BLaER1 treated with 17β-estradiol and CSF1 and Interleukin-3, amounts not matched to agents 10 nM and 100 nM (cell line): ENCODE measurements around the gene NPC1L1.
A peak's percentile ranks its signal among the peaks of the same experiment; 100 is the strongest.

ENCODE experiments used
- H3K27ac ChIP-seq, 11 experiments: shearing (Covaris generic); formaldehyde crosslinking; 2 replicates each; pipeline ENCODE4 v1.8.1; 2022
- H3K27me3 ChIP-seq, 11 experiments: shearing (Covaris generic); formaldehyde crosslinking; 2 replicates each; pipeline ENCODE4 v1.8.1; 2022
- H3K36me3 ChIP-seq, 11 experiments: shearing (Covaris generic); formaldehyde crosslinking; 2 replicates each; pipeline ENCODE4 v1.8.1; 2022
- H3K4me1 ChIP-seq, 10 experiments: shearing (Covaris generic); formaldehyde crosslinking; 2 replicates each; pipeline ENCODE4 v1.8.1; 2022
- H3K4me2 ChIP-seq, 11 experiments: shearing (Covaris generic); formaldehyde crosslinking; 2 replicates each; pipeline ENCODE4 v1.8.1; 2022
- H3K4me3 ChIP-seq, 10 experiments: shearing (Covaris generic); formaldehyde crosslinking; 2 replicates each; pipeline ENCODE4 v1.8.1; 2022
- H3K9ac ChIP-seq, 11 experiments: shearing (Covaris generic); formaldehyde crosslinking; 2 replicates each; pipeline ENCODE4 v1.8.1; 2022
- H3K9me3 ChIP-seq, 11 experiments: shearing (Covaris generic); formaldehyde crosslinking; replicated peaks in 1 of 11; 2 replicates each; pipeline ENCODE4 v1.8.1; 2022
- H4K20me1 ChIP-seq, 11 experiments: shearing (Covaris generic); formaldehyde crosslinking; 2 replicates each; pipeline ENCODE4 v1.8.1; 2022
- Cebpa-rat ChIP-seq, 11 experiments: shearing (Covaris generic); IDR thresholded peaks; 2 replicates each; pipeline ENCODE4 v1.8.1; 2022

The NPC1L1 gene

GRCh38 chr7:44465490-44465889 lies 75.6 kb downstream of the NPC1L1 start:
- Histone ChIP-seq H3K9me3 (no peaks in the 10 kb centered on the region), H3K9ac (peak overlapping the region in 1 of 11 experiments; percentile 17; a peak in 1 of 22 replicates), H3K27me3 (no peaks in the 10 kb centered on the region; a peak in 2 of 22 replicates), H3K36me3 (peaks cover 64 to 85% (median 73%) of the 10 kb centered on the region in 11 experiments), H3K4me2 (peak overlapping the region in 5 of 11 experiments; percentile 0 to 51 (median 7); a peak in 7 of 22 replicates), H3K4me3 (no peak overlapping the region), H3K4me1 (peaks cover 28 to 53% (median 43%) of the 10 kb centered on the region in 10 experiments), H3K27ac (no peak overlapping the region), H4K20me1 (peaks cover 81 to 100% (median 92%) of the 10 kb centered on the region in 11 experiments)
- TF ChIP-seq Cebpa-rat (IDR thresholded peaks at IDR 0.05): no peak

GRCh38 chr7:44463169-44463808 lies 77.8 kb downstream of the NPC1L1 start:
- Histone ChIP-seq H4K20me1 (peaks cover 86 to 100% (median 97%) of the 10 kb centered on the region in 11 experiments), H3K27ac (no peak overlapping the region), H3K9ac (no peak overlapping the region), H3K4me3 (no peak overlapping the region), H3K4me2 (peak overlapping the region in 2 of 11 experiments; percentile 1 to 88; a peak in 1 of 22 replicates), H3K27me3 (peaks cover 0 to 5% (median 0%) of the 10 kb centered on the region in 11 experiments; a peak in 3 of 22 replicates), H3K4me1 (peaks cover 36 to 65% (median 52%) of the 10 kb centered on the region in 10 experiments), H3K36me3 (peaks cover 54 to 75% (median 61%) of the 10 kb centered on the region in 11 experiments), H3K9me3 (no peaks in the 10 kb centered on the region; a peak in 1 of 22 replicates)
- TF ChIP-seq Cebpa-rat (IDR thresholded peaks at IDR 0.05): no peak
